T-cell (primary cell): ENCODE results near the gene SETD2. TPM values are rescaled to one million over a fixed set of nuclear protein-coding genes. Genes with fewer than 3 reads are reported as not detected.

Source experiments
- ATAC-seq, 4 experiments: fragments of 200-7000 bp in 3 of 4; fragments of 150-1000 bp in 1 of 4; cut with Tn5 transposase; replicated peaks in 1 of 4; 1 replicate in 3 of 4; 2 replicates in 1 of 4; pipeline ENCODE4 v1.10.0; 2021; ENCODE audit warnings: moderate library complexity in 3 of 4, mild to moderate bottlenecking in 2 of 4, moderate number of reproducible peaks in 1 of 4
- CTCF ChIA-PET, 2 donors: fragments of 300-600 bp; sonication (Branson Sonifier 250); formaldehyde crosslinking; loops; one replicate each; lab custom pipeline; 2022; ENCODE audit warnings: antibody characterized with exemption in 2 of 2; lab: Charles Lee
- POLR2A ChIA-PET, 2 donors: fragments of 300-600 bp; sonication (Branson Sonifier 250); formaldehyde crosslinking; loops; one replicate each; lab custom pipeline; 2022; ENCODE audit warnings: antibody characterized with exemption in 2 of 2; lab: Charles Lee
- DNase-seq, 35 experiments: peaks; one replicate each; pipeline versions ENCODE4 v3.0.0 to v3.0.0-alpha.2; 2013 to 2023
- H3K27ac ChIP-seq: one replicate; pipeline ENCODE4 v1.5.1; 2013; ENCODE audit warnings: low read length
- H3K27me3 ChIP-seq, 2 experiments: replicated peaks in 1 of 2; 1 replicate in 1 of 2; 2 replicates in 1 of 2; pipeline versions ENCODE4 v1.6.1 to v1.7.0; 2013; ENCODE audit warnings: low read length in 1 of 2, mixed read lengths in 1 of 2; ENCODE audit not compliant: control insufficient read depth in 2 of 2, insufficient read depth in 2 of 2; ENCODE audit errors: extremely low read depth in 1 of 2
- H3K36me3 ChIP-seq, 2 donors: 1 replicate in 1 of 2; 2 replicates in 1 of 2; pipeline versions ENCODE4 v1.6.1 to v1.7.0; 2013; ENCODE audit warnings: low read length in 1 of 2; ENCODE audit not compliant: control insufficient read depth in 2 of 2, insufficient read depth in 1 of 2; ENCODE audit errors: extremely low read depth in 1 of 2
- H3K4me1 ChIP-seq, 2 experiments: 1 replicate in 1 of 2; 2 replicates in 1 of 2; pipeline versions ENCODE4 v1.6.1 to v1.7.0; 2013; ENCODE audit warnings: low read length in 2 of 2, mixed read lengths in 1 of 2; ENCODE audit not compliant: insufficient read depth in 2 of 2, control insufficient read depth in 1 of 2; ENCODE audit errors: extremely low read depth in 1 of 2
- H3K4me3 ChIP-seq, 2 donors: 1 replicate in 1 of 2; 2 replicates in 1 of 2; pipeline versions ENCODE4 v1.5.1 to v1.7.0; 2013; ENCODE audit warnings: mild to moderate bottlenecking in 2 of 2, low read length in 1 of 2, moderate library complexity in 1 of 2; ENCODE audit not compliant: control insufficient read depth in 1 of 2; ENCODE audit errors: extremely low read depth in 1 of 2
- H3K9me3 ChIP-seq: 2 replicates; pipeline ENCODE4 v1.7.0; 2013
- H3K27ac Mint-ChIP-seq, 2 donors: one replicate each; pipeline ENCODE4 v1.8.0; 2020 to 2021; ENCODE audit warnings: mild to moderate bottlenecking in 2 of 2, mixed read lengths in 2 of 2
- H3K27me3 Mint-ChIP-seq, 2 donors: one replicate each; pipeline ENCODE4 v1.8.0; 2021 to 2022; ENCODE audit warnings: mixed read lengths in 2 of 2
- H3K36me3 Mint-ChIP-seq: one replicate; pipeline ENCODE4 v1.8.0; 2021; ENCODE audit warnings: mixed read lengths
- H3K4me1 Mint-ChIP-seq, 3 donors: one replicate each; pipeline ENCODE4 v1.8.0; 2020 to 2022; ENCODE audit warnings: mixed read lengths in 3 of 3, mild to moderate bottlenecking in 1 of 3
- H3K4me3 Mint-ChIP-seq, 3 donors: one replicate each; pipeline ENCODE4 v1.8.0; 2020 to 2022; ENCODE audit warnings: mild to moderate bottlenecking in 3 of 3, mixed read lengths in 3 of 3, moderate library complexity in 3 of 3
- H3K9me3 Mint-ChIP-seq, 3 donors: one replicate each; pipeline ENCODE4 v1.8.0; 2020 to 2022; ENCODE audit warnings: mixed read lengths in 3 of 3
- WGBS: methylation state at CpG from one replicate; pipeline ENCODE4 v1.1.5; 2013; ENCODE audit warnings: missing lambda C conversion rate; ENCODE audit not compliant: insufficient coverage; 5-methylcytosine and 5-hydroxymethylcytosine counted together
- total RNA-seq, 35 experiments: library from RNA in 6 of 35; stranded (reverse) in 6 of 35; fragments of 120-200 nt in 1 of 35; gene quantifications; one replicate each; pipeline versions ENCODE4 v1.2.1 to v1.2.4 and lab custom pipeline; 2013 to 2026

The SETD2 gene
- total RNA-seq, 5 donors from 2014 or later (not counting 1 experiment from before 2014, with no cell fraction given) = 58.1 to 84.6 (median 63.9) TPM

DNA sequence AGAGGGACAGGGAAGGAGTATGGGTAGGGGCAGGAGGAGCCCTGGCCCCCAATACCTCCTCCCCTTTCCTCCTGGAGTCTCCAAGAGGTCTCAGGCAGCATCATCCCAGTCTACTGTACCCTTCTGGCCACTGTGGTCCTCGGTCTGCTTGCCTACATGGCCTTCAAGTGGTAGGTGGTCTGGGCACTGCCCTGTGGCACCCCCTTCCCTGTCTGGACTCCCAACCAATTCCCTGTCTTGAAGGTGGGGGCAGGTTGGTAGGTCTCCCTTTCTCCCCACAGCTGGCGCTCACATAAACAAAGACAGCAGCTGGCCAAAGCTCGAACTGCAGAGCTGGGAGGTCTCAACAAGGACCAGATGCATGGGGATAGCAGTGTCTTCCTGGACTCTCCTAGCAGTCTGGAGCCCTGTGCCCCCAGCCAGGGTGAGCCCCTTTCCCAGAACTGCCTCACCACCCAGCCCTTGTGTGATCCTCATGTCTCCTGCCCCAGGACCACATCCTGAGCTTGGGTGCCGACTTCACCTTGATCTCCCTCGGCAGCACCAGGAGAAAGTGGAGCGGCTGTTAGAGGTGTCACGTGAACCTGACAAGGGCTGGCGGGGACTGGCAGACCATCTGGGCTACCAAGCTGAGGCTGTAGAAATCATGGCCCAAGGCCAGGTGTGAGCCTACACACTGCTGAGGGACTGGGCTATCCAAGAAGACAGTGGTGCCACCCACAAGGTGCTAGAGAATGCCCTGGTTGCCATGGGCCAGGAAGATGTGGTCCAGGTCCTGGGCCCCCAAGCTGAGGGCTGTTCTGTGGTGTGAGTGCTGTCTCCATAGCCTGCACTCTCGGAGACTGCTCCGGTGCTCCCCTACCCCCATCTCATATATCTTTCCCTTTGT, 151.3 kb downstream of the SETD2 start:
- ChIA-PET POLR2A (no interaction called here), CTCF (no interaction called here)
- H3K9me3 Mint-ChIP-seq = no peaks in the 10 kb centered on the region
- no peaks in the 10 kb centered on the region for H3K27me3 Mint-ChIP-seq
- H3K4me3 ChIP-seq = no peak overlapping the region
- peaks cover 6 to 27% of the 10 kb centered on the region in 2 donors for H3K36me3 ChIP-seq
- peaks cover 0 to 33% of the 10 kb centered on the region in 2 experiments for H3K4me1 ChIP-seq
- no peak overlapping the region for H3K4me3 Mint-ChIP-seq
- ATAC-seq (no peak), DNase-seq (peak in 1 of 35 experiments; percentile 0)
- 70% methylated on average over 7 of the region's 10 CpGs for WGBS
- peaks cover 15 to 41% (median 27%) of the 10 kb centered on the region in 3 donors for H3K4me1 Mint-ChIP-seq
- H3K27ac ChIP-seq = no peak overlapping the region
- no peaks in the 10 kb centered on the region for H3K27me3 ChIP-seq
- H3K9me3 ChIP-seq = no peaks in the 10 kb centered on the region
- peaks cover 27% of the 10 kb centered on the region for H3K36me3 Mint-ChIP-seq
- peak overlapping the region; percentile 46 to 59 for H3K27ac Mint-ChIP-seq

DNA sequence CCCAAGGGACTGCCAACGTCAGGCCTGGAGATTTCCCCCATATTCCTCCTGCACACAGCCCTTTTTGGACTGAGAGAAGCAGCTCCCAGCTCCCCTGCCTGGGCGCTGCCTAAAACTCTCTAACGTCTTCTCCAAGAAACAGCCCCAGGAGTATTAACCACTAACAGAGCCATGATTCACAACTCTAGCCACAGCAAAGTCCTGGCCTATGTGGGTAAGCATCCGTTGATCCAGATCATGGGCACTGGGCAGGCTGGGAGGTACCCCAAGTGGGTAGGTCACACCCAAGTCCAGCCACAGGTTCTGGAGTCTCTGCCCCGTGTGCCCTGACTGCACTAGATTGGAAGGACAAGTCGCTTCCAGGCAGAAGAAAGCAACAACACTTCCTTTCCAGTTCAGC, 152.5 kb downstream of the SETD2 start:
- CTCF ChIA-PET = interaction anchor here in 1 of 2 donors (0.5 kb wide), 1 partner anchor 1887 kb away, joined by 4 read pairs; no protein-coding TSS in a partner anchor

DNA sequence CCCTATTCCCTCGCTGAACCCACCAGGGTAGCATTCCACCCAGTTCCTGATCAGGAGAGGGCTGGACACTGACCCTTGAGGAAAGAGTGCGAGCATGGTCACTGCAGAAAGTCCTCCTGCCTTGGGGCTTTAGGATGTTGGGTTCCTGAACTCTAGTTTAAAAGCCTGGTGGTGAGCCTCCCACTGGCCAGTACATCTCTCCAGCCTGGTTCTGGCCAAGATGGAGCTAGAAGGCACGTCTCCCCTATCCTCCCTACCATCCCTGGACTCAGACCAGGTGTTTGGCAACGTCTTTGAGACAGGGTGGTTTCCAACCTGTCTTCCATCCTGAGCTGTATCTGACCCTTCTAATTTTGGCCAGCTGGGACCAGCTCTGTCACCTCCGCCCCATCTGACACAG, 153.0 kb downstream of the SETD2 start:
- no peaks in the 10 kb centered on the region for H3K27me3 ChIP-seq
- peak overlapping the region; percentile 59 to 65 for H3K27ac Mint-ChIP-seq
- CTCF ChIA-PET = interaction anchor here in 1 of 2 donors (0.5 kb wide), 2 partner anchors 307 to 1887 kb away, joined by 4 read pairs; no protein-coding TSS in a partner anchor
- no peaks in the 10 kb centered on the region for H3K9me3 Mint-ChIP-seq
- no peaks in the 10 kb centered on the region for H3K9me3 ChIP-seq
- WGBS = 79% methylated on average over 3 of the region's 5 CpGs
- peak overlapping the region in 2 of 3 donors; percentile 6 to 71 for H3K4me3 Mint-ChIP-seq
- H3K4me1 ChIP-seq = peaks cover 0 to 22% of the 10 kb centered on the region in 2 experiments
- no peak for ATAC-seq
- peak in 1 of 35 experiments; percentile 13 for DNase-seq
- peaks cover 24% of the 10 kb centered on the region for H3K36me3 Mint-ChIP-seq
- POLR2A ChIA-PET = interaction anchor here in 1 of 2 donors (0.6 kb wide), 1 partner anchor 38 kb away, joined by 6 read pairs; no protein-coding TSS in a partner anchor
- peaks cover 0 to 25% (median 11%) of the 10 kb centered on the region in 3 donors for H3K4me1 Mint-ChIP-seq
- no peaks in the 10 kb centered on the region for H3K27me3 Mint-ChIP-seq
- peaks cover 8 to 27% of the 10 kb centered on the region in 2 donors for H3K36me3 ChIP-seq
- no peak overlapping the region for H3K4me3 ChIP-seq
- H3K27ac ChIP-seq = no peak overlapping the region

More for the DNA sequence above, 152.5 kb downstream of the SETD2 start:
- Histone ChIP-seq H3K27me3 (no peaks in the 10 kb centered on the region), H3K36me3 (peaks cover 8 to 27% of the 10 kb centered on the region in 2 donors), H3K27ac (no peak overlapping the region), H3K4me3 (no peak overlapping the region), H3K4me1 (peaks cover 0 to 22% of the 10 kb centered on the region in 2 experiments), H3K9me3 (no peaks in the 10 kb centered on the region)
- POLR2A ChIA-PET = interaction anchor here in 1 of 2 donors (0.6 kb wide), 1 partner anchor 38 kb away, joined by 6 read pairs; no protein-coding TSS in a partner anchor
- Mint-ChIP-seq H3K27ac (peak overlapping the region; percentile 5 to 59), H3K36me3 (peaks cover 24% of the 10 kb centered on the region), H3K27me3 (no peaks in the 10 kb centered on the region), H3K4me1 (peaks cover 2 to 29% (median 15%) of the 10 kb centered on the region in 3 donors), H3K9me3 (no peaks in the 10 kb centered on the region), H3K4me3 (peak overlapping the region in 1 of 3 donors; percentile 27)
- ATAC-seq (no peak), DNase-seq (no peak)
- 72% methylated on average over 4 of the region's 6 CpGs for WGBS

DNA sequence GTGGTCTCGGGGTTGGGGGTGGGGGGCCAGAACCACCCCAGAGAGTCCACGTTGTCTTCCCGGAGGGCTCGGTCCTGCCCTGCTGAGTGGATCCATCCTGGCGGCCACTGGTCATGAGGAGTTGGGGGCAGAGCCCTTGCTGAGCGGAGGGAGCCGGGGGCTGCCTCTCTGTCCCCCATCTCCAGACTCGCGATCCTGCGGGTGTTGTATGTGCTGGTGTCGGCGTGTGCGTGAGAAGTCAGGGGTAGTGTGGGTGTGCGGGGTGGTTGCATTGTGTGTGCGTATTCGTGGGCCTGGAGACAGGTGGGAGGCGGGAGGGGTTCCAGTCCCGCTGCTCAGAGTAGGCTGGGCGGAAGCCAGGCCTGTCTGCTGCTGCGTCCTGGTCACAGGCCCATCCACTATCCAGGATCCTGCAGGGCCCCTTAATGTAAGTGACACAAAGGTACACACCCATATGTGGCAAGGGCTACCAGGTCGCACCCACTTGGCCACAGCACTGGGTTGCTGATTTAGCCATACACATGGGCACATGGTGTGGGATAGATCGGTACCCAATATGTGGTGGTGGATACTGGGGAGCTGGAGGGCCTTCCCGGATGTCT, 153.7 kb downstream of the SETD2 start:
- ATAC-seq (no peak), DNase-seq (peak in 1 of 35 experiments; percentile 19)
- ChIA-PET CTCF (interaction anchor here in 1 of 2 donors (0.5 kb wide), 1 partner anchor 306 kb away, joined by 4 read pairs; no protein-coding TSS in a partner anchor), POLR2A (no interaction called here)
- Histone ChIP-seq H3K27me3 (no peaks in the 10 kb centered on the region), H3K9me3 (no peaks in the 10 kb centered on the region), H3K4me1 (peaks cover 0 to 22% of the 10 kb centered on the region in 2 experiments), H3K4me3 (peak overlapping the region; percentile 42 to 61), H3K36me3 (peaks cover 11 to 33% of the 10 kb centered on the region in 2 donors), H3K27ac (peak overlapping the region; percentile 23)
- peak overlapping the region; percentile 62 to 71 (median 71) for H3K4me3 Mint-ChIP-seq
- peaks cover 28% of the 10 kb centered on the region for H3K36me3 Mint-ChIP-seq
- peaks cover 0 to 21% (median 10%) of the 10 kb centered on the region in 3 donors for H3K4me1 Mint-ChIP-seq
- H3K9me3 Mint-ChIP-seq = no peaks in the 10 kb centered on the region
- H3K27me3 Mint-ChIP-seq = no peaks in the 10 kb centered on the region
- peak overlapping the region; percentile 59 to 65 for H3K27ac Mint-ChIP-seq
- 83% methylated on average over 8 of the region's 23 CpGs for WGBS

DNA sequence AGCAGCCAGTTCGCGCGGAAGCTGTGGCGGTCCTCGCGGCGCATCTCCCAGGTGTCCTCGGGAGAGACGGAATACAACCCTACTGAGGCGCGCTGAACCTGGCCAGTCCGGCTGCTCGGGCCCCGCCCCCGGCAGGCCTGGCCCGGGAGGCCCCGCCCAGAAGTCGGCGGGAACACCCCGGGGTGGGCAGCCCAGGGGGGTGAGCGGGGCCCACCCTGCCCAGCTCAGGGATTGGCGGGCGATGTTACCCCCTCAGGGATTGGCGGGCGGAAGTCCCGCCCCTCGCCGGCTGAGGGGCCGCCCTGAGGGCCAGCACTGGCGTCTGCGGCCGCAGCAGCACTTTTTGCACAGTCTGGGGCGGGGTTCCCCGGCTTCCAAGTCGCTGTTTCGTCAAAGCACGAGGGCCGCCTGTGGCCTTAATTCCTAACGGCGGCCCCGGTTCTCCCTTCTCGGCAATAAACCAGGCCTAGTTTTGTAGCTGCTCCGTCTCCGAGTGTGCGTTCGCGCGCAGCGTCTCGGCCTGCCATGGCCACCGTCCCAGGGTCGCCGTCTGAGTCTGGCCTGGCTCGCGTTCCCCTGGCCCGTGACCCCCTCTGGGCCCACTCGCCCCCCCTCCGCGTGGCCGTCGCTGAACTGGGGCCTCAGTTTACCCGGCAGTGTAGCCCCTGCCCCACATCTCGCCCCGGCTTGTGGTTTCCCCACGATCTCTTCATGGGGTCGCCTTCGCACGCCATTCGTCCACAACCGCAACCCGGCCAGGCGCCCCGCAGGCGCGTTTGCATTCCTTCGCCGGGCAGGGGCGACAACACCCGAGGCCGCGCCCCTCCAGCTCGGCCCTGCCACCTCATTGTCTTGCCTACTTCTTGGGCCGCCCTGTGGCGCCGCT, 154.4 kb downstream of the SETD2 start:
- WGBS = 45% methylated on average over 85 of the region's 85 CpGs
- H3K9me3 Mint-ChIP-seq = no peaks in the 10 kb centered on the region
- peaks cover 11 to 39% of the 10 kb centered on the region in 2 donors for H3K36me3 ChIP-seq
- peak overlapping the region; percentile 42 to 61 for H3K4me3 ChIP-seq
- H3K27ac ChIP-seq = peak overlapping the region; percentile 23
- H3K4me1 Mint-ChIP-seq = peaks cover 0 to 19% (median 8%) of the 10 kb centered on the region in 3 donors
- H3K36me3 Mint-ChIP-seq = peaks cover 28% of the 10 kb centered on the region
- POLR2A ChIA-PET = interaction anchor here in 1 of 2 donors (0.7 to 1.1 kb wide), 2 partner anchors 11 to 277 kb away, joined by 3 to 4 read pairs; no protein-coding TSS in a partner anchor
- H3K4me1 ChIP-seq = peaks cover 0 to 22% of the 10 kb centered on the region in 2 experiments
- CTCF ChIA-PET = interaction anchor here in 1 of 2 donors (1.0 kb wide), 1 partner anchor 24 kb away, joined by 3 read pairs; no protein-coding TSS in a partner anchor
- peak; percentile 33 to 87 (median 72) for DNase-seq
- H3K27ac Mint-ChIP-seq = peak overlapping the region; percentile 59
- no peaks in the 10 kb centered on the region for H3K9me3 ChIP-seq
- no peaks in the 10 kb centered on the region for H3K27me3 Mint-ChIP-seq
- no peaks in the 10 kb centered on the region for H3K27me3 ChIP-seq
- peak; percentile 87 to 92 (median 90) for ATAC-seq
- peak overlapping the region; percentile 62 to 71 (median 71) for H3K4me3 Mint-ChIP-seq
